Chondrocyte (in vitro differentiated cells): ENCODE data around the gene PRR5L. TPM values are rescaled to one million over a fixed set of nuclear protein-coding genes. Genes with fewer than 3 reads are reported as not detected.
"Not testable (repeated sequence)": the region's sequence is repeated elsewhere in the genome, so short reads cannot be mapped to it uniquely, and the experiment has no call there.

Source experiments
- DNase-seq: peaks from one replicate; pipeline ENCODE4 v3.0.0; 2021; ENCODE audit warnings: mixed read lengths, low spot score
- H3K27ac Mint-ChIP-seq: one replicate; pipeline ENCODE4 v1.8.0; 2021; ENCODE audit warnings: mild to moderate bottlenecking, moderate library complexity, mixed read lengths; ENCODE audit not compliant: unreplicated experiment
- H3K27me3 Mint-ChIP-seq: 2 replicates; pipeline ENCODE4 v1.8.0; 2021; ENCODE audit warnings: low read depth, mixed read lengths
- H3K36me3 Mint-ChIP-seq: 2 replicates; pipeline ENCODE4 v1.8.0; 2021; ENCODE audit warnings: low read depth, mixed read lengths
- H3K4me1 Mint-ChIP-seq: 2 replicates; pipeline ENCODE4 v1.8.0; 2021; ENCODE audit warnings: low read depth, mild to moderate bottlenecking, mixed read lengths
- H3K4me3 Mint-ChIP-seq: one replicate; pipeline ENCODE4 v1.8.0; 2021; ENCODE audit warnings: mild to moderate bottlenecking, moderate library complexity, mixed read lengths; ENCODE audit not compliant: unreplicated experiment
- H3K9me3 Mint-ChIP-seq: 2 replicates; pipeline ENCODE4 v1.8.0; 2021; ENCODE audit warnings: low read depth, mixed read lengths
- CTCF ChIP-seq: fragments of 200-600 bp; sonication (generic); IDR thresholded peaks from 2 replicates; pipeline ENCODE4 v1.5.0; 2021; ENCODE audit warnings: antibody characterized with exemption, mild to moderate bottlenecking, moderate library complexity
- total RNA-seq: library from RNA; stranded (reverse); gene quantifications from 3 replicates; pipeline ENCODE4 v1.2.1, GENCODE V29; 2021

PRR5L gene
- total RNA-seq, 1 donor from 2014 or later = 50.7 TPM

- peaks cover 49% of the 10 kb centered on the region for H3K4me1 Mint-ChIP-seq
- peaks cover 1% of the 10 kb centered on the region for H3K9me3 Mint-ChIP-seq
- peak overlapping the region; percentile 100 for H3K4me3 Mint-ChIP-seq
- H3K36me3 Mint-ChIP-seq = peaks cover 4% of the 10 kb centered on the region
- DNase-seq = no peak
- H3K27me3 Mint-ChIP-seq = no peaks in the 10 kb centered on the region
- no peak for TF ChIP-seq CTCF
- peak overlapping the region; percentile 100 for H3K27ac Mint-ChIP-seq
Measured at GRCh38 chr11:36508743-36509142, 212.7 kb downstream of the PRR5L start.

- H3K27ac Mint-ChIP-seq = peak overlapping the region; percentile 100
- peak overlapping the region; percentile 100 for H3K4me3 Mint-ChIP-seq
- H3K4me1 Mint-ChIP-seq = peaks cover 45% of the 10 kb centered on the region
- H3K36me3 Mint-ChIP-seq = peaks cover 7% of the 10 kb centered on the region
- H3K9me3 Mint-ChIP-seq = peaks cover 6% of the 10 kb centered on the region
- no peak for TF ChIP-seq CTCF
- DNase-seq = no peak
- peaks cover 2% of the 10 kb centered on the region for H3K27me3 Mint-ChIP-seq
Measured at GRCh38 chr11:36509201-36509639, 213.1 kb downstream of the PRR5L start.

GRCh38 chr11:36509694-36510593 is 213.9 kb downstream of the PRR5L start, which contains the start of gene TRAF6:
Gene TRAF6, minus strand, starts transcription at chr11:36510272. Its CDS starts 8,757 bp downstream, at chr11:36501515.
- Mint-ChIP-seq H3K4me1 (peaks cover 40% of the 10 kb centered on the region), H3K27me3 (peaks cover 2% of the 10 kb centered on the region), H3K9me3 (peaks cover 9% of the 10 kb centered on the region), H3K4me3 (peak within 1 kb of the TSS; percentile 100), H3K27ac (peak within 1 kb of the TSS; percentile 100), H3K36me3 (peaks cover 4% of the 10 kb centered on the region)
- peak; percentile 96 for TF ChIP-seq CTCF
- peak; percentile 94 for DNase-seq

- Mint-ChIP-seq H3K27me3 (peaks cover 2% of the 10 kb centered on the region), H3K4me3 (peak overlapping the region; percentile 100), H3K36me3 (peaks cover 4% of the 10 kb centered on the region), H3K9me3 (peaks cover 9% of the 10 kb centered on the region), H3K27ac (peak overlapping the region; percentile 100), H3K4me1 (peaks cover 36% of the 10 kb centered on the region)
- no peak for TF ChIP-seq CTCF
- DNase-seq = no peak
Measured at GRCh38 chr11:36510594-36510942, 214.5 kb downstream of the PRR5L start.

GRCh38 chr11:36511062-36511461 is 215.0 kb downstream of the PRR5L start:
- H3K9me3 Mint-ChIP-seq, DNase-seq, H3K36me3 Mint-ChIP-seq, H3K27ac Mint-ChIP-seq, H3K27me3 Mint-ChIP-seq: not testable (repeated sequence)
- peak overlapping the region; percentile 100 for H3K4me3 Mint-ChIP-seq
- H3K4me1 Mint-ChIP-seq = peaks cover 31% of the 10 kb centered on the region
